AG10803 (cell line): Measurements from ENCODE around the gene FOXP3.

Experiments used
- DNase-seq: peaks from one replicate; pipeline ENCODE4 v3.0.0; 2010; ENCODE audit warnings: low read depth
- H3K4me3 ChIP-seq: 2 replicates; pipeline ENCODE4 v1.5.1; 2011; ENCODE audit warnings: mild to moderate bottlenecking, low read length, control low read depth
- CTCF ChIP-seq: conservative IDR thresholded peaks from 2 replicates; pipeline ENCODE4 v1.5.1; 2011; ENCODE audit warnings: mild to moderate bottlenecking, low read length, control low read depth, inconsistent platforms

FOXP3 gene

DNA sequence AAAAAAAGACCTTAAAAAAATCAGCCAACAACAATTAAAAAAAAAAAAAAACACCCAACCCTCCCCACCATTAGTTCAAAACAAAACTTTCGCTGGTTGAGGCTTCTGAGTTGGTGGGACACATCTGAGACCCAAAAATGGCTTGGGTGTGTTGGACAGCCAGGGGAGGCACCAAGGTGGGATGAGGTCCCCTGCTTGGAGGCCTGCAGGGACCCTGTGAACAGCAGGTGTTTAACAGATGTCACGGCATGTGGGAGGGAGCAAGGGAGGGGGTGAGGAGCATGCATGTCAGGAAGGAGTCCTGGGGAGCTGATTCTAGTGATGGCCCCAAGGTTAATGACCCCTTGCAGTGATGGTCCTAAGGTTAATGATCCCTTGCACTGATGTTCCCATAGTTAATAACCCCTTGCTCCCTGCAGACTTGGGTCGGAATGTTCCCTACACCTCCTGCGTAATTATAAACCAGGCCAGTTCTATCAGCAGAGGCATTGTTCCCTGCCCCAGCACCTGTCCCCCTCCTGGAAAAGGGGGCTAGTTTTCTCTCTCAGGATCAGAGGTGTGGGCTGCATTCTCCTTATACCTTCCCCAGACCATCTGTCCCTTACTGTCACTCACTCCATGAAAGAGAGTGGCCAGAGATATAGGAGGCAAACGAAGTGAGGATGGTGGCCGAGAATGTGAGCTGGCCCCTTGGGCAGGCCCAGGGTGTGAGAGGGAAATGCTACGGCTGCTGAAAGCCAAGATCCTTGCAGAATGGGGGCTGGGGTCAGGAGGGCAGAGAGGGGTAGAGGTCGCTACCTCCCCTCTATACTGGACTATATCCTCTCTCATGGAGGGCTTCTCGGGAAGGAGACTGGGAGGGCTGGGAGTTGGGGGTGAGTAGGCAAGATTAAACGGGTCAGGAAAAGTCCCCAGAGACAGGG, 2.3 kb upstream of the FOXP3 start:
- TF ChIP-seq CTCF = no peak
- DNase-seq = no peak
- H3K4me3 ChIP-seq = no peak overlapping the region

GRCh38 chrX:49263631-49264030, 879 bp downstream of the FOXP3 start:
- DNase-seq = no peak
- no peak overlapping the region for H3K4me3 ChIP-seq
- no peak for TF ChIP-seq CTCF

DNA sequence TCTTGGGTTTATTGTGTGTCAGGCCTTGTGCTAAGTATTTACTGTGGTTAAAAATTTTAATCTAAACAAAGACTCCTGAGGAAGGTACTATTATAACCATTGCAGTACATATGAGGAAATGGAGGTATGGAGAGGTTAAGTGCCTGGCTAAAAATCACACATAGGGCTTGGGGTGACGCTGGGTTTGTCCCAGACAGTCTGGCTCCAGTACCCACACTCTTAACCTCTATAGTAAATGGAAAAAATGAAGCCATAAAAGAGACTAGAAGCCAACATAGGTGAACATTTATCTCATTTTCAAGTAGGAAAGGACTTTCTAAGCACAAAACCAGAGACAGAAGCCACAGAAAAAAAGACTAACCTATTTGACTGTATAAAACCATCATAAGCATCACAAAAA, 1.9 kb downstream of the FOXP3 start:
- no peak overlapping the region for H3K4me3 ChIP-seq
- TF ChIP-seq CTCF = no peak
- no peak for DNase-seq

- no peak overlapping the region for H3K4me3 ChIP-seq
- no peak for TF ChIP-seq CTCF
- DNase-seq = no peak
These were observed 4.1 kb downstream of the FOXP3 start for GRCh38 chrX:49260221-49260985.

DNA sequence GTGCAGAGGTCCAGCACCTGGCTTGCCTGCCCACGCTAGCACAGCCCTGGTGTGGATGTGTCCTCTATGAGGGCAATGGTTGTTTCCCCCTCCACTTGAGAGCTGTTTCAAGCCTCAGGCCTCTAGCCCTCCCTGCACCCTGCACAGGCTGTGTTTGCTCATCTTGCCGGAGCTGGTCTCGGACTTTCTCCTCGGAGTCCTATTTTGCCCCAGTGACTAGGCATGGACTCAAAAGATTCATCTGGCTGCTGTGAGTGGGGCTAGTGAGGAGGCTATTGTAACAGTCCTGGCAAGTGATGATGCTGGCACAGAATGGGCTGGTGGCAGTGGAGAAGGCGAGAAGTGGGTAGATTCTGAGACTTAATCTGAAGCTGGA, 5.8 kb downstream of the FOXP3 start:
- DNase-seq = no peak
- no peak for TF ChIP-seq CTCF
- H3K4me3 ChIP-seq = no peak overlapping the region

DNA sequence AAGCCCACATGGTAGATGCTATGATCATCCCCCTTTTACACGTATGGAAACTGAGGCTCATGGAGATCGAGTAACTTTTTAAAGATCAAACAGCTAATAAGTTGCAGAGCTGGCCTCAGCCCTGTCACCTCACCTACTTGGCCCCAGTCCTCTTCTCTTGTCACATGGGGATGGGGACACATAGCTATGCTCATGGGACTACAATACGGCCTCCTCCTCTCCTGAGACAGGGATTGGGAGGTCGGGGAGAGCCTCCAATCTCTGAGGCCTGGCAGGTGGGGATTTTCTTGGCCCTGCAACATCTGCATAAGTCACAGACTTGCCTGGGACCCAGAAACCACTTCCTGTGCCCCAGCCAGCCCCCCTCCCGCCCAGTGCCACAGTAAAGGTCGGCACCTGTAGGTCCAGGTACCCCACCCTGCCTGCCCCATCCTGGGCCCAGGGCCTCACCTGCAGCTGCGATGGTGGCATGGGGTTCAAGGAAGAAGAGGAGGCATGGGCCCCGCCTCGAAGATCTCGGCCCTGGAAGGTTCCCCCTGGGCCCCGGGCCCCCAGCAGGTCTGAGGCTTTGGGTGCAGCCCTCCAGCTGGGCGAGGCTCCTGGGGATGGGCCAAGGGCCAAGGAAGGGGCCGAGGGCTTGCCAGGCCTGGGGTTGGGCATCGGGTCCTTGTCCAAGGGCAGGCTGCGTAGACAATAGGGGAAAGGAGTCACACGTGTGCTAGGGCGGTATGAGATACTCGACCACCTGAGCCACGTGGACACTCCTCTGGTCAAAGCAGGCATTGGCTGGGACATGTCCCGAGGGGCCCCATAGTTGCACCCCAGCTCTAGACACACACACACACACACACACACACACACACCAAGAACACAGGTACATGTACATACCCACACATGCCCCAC, 6.4 kb downstream of the FOXP3 start:
- no peak overlapping the region for H3K4me3 ChIP-seq
- no peak for DNase-seq
- TF ChIP-seq CTCF = no peak
